Measurements from ENCODE around the gene HRH3. TPM values are rescaled to one million over a fixed set of nuclear protein-coding genes. Genes with fewer than 3 reads are reported as not detected.

Gene HRH3
- total RNA-seq, 1 donor from 2014 or later = not detected

DNA sequence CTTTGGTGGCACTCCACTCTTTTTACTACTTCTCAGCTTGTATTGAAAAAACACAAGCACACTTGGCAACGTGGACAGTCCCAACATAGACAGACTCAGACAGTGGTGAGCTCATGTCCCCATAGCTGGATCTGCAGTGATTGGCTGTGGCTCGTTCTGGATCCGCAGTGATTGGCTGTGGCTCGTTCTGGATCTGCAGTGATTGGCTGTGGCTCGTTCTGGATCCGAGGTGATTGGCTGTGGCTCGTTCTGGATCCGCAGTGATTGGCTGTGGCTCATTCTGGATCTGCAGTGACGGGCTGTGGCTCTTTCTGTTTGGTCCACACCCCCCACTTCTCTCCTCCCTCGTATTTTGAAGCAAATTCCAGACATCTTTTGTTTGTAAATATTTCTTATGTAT, 46.3 kb upstream of the HRH3 start:
- DNase-seq (ENCODE audit: low read depth) = no peak
- TF ChIP-seq, protein P1, sequence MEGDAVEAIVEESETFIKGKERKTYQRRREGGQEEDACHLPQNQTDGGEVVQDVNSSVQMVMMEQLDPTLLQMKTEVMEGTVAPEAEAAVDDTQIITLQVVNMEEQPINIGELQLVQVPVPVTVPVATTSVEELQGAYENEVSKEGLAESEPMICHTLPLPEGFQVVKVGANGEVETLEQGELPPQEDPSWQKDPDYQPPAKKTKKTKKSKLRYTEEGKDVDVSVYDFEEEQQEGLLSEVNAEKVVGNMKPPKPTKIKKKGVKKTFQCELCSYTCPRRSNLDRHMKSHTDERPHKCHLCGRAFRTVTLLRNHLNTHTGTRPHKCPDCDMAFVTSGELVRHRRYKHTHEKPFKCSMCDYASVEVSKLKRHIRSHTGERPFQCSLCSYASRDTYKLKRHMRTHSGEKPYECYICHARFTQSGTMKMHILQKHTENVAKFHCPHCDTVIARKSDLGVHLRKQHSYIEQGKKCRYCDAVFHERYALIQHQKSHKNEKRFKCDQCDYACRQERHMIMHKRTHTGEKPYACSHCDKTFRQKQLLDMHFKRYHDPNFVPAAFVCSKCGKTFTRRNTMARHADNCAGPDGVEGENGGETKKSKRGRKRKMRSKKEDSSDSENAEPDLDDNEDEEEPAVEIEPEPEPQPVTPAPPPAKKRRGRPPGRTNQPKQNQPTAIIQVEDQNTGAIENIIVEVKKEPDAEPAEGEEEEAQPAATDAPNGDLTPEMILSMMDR (conservative IDR thresholded peaks at IDR 0.05; ENCODE audit: low read depth, low read length) = no peak
- no peak overlapping the region for H3K4me3 ChIP-seq (ENCODE audit: low read depth, low read length)

DNA sequence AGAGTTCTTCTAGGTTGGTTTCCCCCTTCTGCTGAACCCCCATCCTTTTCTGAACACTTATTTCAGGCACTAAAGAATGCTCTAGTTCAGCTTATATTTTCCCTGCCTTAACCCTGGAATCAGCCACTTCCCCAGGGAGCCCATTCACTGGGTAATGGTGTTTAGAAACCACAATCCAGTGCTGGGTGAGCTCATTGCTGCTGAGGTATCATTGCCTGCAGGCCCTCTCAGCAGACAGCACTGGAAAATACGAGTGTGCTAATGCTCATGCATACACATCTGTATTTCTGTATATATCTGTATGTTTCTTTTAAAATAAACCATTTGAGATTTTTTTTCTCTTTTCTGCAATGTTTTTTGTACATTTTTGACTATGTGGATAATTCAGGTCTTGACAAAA, 45.3 kb upstream of the HRH3 start:
- H3K4me3 ChIP-seq (ENCODE audit: low read depth, low read length) = no peak overlapping the region
- no peak for DNase-seq (ENCODE audit: low read depth)
- TF ChIP-seq, protein P1 (conservative IDR thresholded peaks at IDR 0.05; ENCODE audit: low read depth, low read length) = no peak

DNA sequence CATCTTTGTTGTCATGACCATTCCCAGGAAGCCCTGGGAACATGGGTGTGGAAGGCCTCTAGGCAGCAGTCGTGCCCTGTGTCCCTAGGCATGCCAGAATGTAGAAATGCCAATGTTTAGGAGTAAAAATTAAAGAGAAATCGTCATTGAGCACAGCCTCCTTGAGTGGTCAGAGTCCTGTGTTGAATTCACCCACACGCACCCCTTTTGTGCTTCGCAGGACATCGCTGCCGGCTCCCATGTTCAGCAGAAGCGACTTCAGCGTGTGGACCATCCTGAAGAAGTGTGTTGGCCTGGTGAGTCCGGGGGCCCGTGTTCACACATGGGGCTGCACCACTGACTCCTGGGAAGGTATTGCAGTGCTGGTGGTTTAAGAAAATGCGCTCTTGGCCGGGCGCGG, 43.3 kb upstream of the HRH3 start:
- TF ChIP-seq, protein P1 (conservative IDR thresholded peaks at IDR 0.05; ENCODE audit: low read depth, low read length) = no peak
- no peak for DNase-seq (ENCODE audit: low read depth)
- no peak overlapping the region for H3K4me3 ChIP-seq (ENCODE audit: low read depth, low read length)

DNA sequence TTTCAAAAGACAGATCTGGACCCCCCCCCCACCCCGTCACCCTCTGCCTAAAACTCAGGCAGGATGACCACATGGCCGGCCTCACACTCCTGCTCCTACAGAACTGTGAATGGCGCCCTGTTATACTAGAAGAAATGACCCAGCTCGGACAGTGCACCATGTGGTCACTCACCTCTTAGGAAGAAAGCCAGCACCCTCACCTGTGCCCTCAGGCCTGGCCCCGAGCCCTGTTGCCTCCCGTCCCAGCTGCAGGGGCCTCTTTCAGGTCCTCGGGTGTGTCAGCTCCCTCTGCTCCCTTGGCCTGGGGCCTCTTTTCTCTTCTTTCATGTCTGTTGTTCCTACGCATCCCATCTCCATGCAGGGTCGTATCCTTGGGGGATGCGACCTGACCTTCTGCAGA, 42.0 kb upstream of the HRH3 start:
- no peak overlapping the region for H3K4me3 ChIP-seq (ENCODE audit: low read depth, low read length)
- TF ChIP-seq, protein P1 (conservative IDR thresholded peaks at IDR 0.05; ENCODE audit: low read depth, low read length) = no peak
- DNase-seq (ENCODE audit: low read depth) = no peak

DNA sequence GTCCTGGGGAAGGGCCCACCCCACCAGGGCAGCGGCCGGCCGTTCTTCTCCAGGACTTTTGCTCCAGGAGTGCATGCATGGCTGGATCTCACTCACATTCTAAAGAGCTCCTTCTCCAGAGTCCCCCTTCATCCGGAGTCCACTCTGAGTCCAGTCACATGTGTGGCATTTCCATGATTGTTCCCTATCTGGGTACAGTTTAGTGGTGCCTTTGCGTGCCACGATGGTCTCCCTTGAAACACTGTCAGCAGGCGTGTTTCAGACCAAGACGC, 39.2 kb upstream of the HRH3 start:
- DNase-seq (ENCODE audit: low read depth) = no peak
- TF ChIP-seq, protein P1 (conservative IDR thresholded peaks at IDR 0.05; ENCODE audit: low read depth, low read length) = no peak
- H3K4me3 ChIP-seq (ENCODE audit: low read depth, low read length) = no peak overlapping the region

DNA sequence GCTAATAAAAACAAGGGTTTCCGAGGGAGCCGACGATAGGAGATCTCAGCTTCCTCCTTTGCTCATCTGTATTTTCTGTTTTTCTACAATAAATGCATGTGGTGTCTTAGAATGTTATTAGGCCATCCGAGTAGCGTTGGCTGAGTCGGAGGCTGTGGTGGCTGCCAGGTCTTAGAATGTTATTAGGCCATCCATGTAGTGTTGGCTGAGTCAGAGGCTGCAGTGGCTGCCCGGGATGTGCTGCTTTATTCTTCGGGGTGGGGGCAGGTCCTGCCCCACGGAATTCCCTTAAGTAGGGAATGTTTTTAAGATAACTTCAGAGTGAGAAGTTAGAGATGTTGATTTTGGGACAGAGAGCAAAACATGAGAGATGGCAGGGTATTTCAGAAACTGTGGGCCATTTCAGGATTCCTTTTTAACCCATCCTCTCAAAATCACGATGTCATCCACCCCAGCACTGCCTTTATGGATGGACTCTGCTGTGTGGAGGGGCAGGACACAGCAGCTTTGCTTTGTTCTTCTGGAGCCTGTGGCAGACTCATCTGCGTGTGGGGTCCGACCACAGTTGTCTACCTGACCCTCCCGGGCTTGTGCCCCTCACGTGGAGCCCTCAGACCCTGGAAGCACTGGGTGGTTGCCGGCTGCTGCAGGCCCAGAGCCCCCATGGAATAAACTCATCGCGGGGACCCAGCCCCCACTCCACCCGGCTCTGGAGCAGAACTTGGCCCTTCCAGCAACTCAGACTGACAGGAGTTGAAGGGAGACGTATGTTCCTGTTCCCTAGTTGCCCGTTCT, 38.6 kb upstream of the HRH3 start:
- peak; percentile 22 for DNase-seq (ENCODE audit: low read depth)

More for the DNA sequence above, 38.6 kb upstream of the HRH3 start:
- TF ChIP-seq, protein P1 (conservative IDR thresholded peaks at IDR 0.05; ENCODE audit: low read depth, low read length) = no peak
- no peak overlapping the region for H3K4me3 ChIP-seq (ENCODE audit: low read depth, low read length)

All from epithelial cell of proximal tubule (primary cell).